HepG2 (cell line): Measurements from ENCODE around the gene SELENOI. TPM values are rescaled to one million over a fixed set of nuclear protein-coding genes. Genes with fewer than 3 reads are reported as not detected.

Experiments used
- ATAC-seq: fragments of 200-7000 bp; cut with Tn5 transposase; 3 replicates; pipeline ENCODE4 v1.9.1; 2020; ENCODE audit warnings: mild to moderate bottlenecking, moderate library complexity
- BruUV-seq: library from RNA; stranded (reverse); fragments of 400-500 nt; replicated peaks from 2 replicates; lab custom pipeline; 2021; lab: Mats Ljungman, UMichigan
- CTCF ChIA-PET: fragments of 300-600 bp; formaldehyde crosslinking; extraction: SDS; loops from one replicate; lab custom pipeline; 2021; ENCODE audit warnings: low total read pairs, inconsistent platforms, low intra/inter-chr PET ratio; lab: Yijun Ruan, JAX
- POLR2A ChIA-PET: fragments of 350-600 bp; sonication (Branson Sonifier 250); formaldehyde crosslinking; loops from one replicate; lab custom pipeline; 2020; ENCODE audit warnings: antibody characterized with exemption, inconsistent platforms; lab: Yijun Ruan, JAX
- DNase-seq: peaks from one replicate; pipeline ENCODE4 v3.0.0-alpha.2; 2015; ENCODE audit warnings: low spot score
- FAIRE-seq: peaks from 3 replicates; lab custom pipeline; 2011; peaks lifted over from hg19 to GRCh38; lab: Jason Lieb, UNC
- H2AFZ ChIP-seq: one replicate; pipeline ENCODE4 v1.6.1; 2011; ENCODE audit warnings: low read length, inconsistent platforms
- H3K27ac ChIP-seq: fragments of 300-600 bp; 3 replicates; pipeline ENCODE4 v1.8.0; 2011; ENCODE audit warnings: mixed run types, mild to moderate bottlenecking, mixed read lengths, low read length, inconsistent platforms; ENCODE audit not compliant: insufficient read depth; ENCODE audit errors: extremely low read length
- H3K27me3 ChIP-seq, 2 experiments: fragments of 200-600 bp in 1 of 2; 2 replicates in 1 of 2; 3 replicates in 1 of 2; pipeline versions ENCODE4 v1.6.0 to v1.8.0; 2011; ENCODE audit warnings: low read length in 2 of 2, mild to moderate bottlenecking in 2 of 2, moderate library complexity in 2 of 2, inconsistent platforms in 1 of 2; ENCODE audit not compliant: insufficient read depth in 2 of 2, control insufficient read depth in 1 of 2
- H3K36me3 ChIP-seq, 2 experiments: fragments of 200-600 bp in 1 of 2; replicated peaks in 1 of 2; 2 replicates in 1 of 2; 3 replicates in 1 of 2; pipeline versions ENCODE4 v1.5.1 to v1.8.0; 2011; ENCODE audit warnings: low read length in 2 of 2, inconsistent platforms in 1 of 2; ENCODE audit not compliant: insufficient read depth in 2 of 2, control insufficient read depth in 1 of 2
- H3K4me1 ChIP-seq: 2 replicates; pipeline ENCODE4 v1.5.1; 2012; ENCODE audit warnings: low read length, inconsistent platforms; ENCODE audit not compliant: insufficient read depth
- H3K4me2 ChIP-seq: 2 replicates; pipeline ENCODE4 v1.6.0; 2011; ENCODE audit warnings: low read depth, low read length, inconsistent platforms
- H3K4me3 ChIP-seq, 3 experiments: fragments of 200-600 bp in 1 of 3; sonication (generic), shearing (Covaris generic) in 1 of 3; replicated peaks in 1 of 3; 2 replicates each; pipeline ENCODE4 v1.5.1; 2011 to 2016; ENCODE audit warnings: low read length in 3 of 3, inconsistent platforms in 2 of 3, low read depth in 2 of 3, mild to moderate bottlenecking in 2 of 3, control low read depth in 1 of 3, mixed read lengths in 1 of 3; ENCODE audit not compliant: insufficient read depth in 1 of 3
- H3K79me2 ChIP-seq: one replicate; pipeline ENCODE4 v1.6.1; 2011; ENCODE audit warnings: low read length, inconsistent platforms; ENCODE audit not compliant: insufficient read depth
- H3K9ac ChIP-seq: 2 replicates; pipeline ENCODE4 v1.6.0; 2011; ENCODE audit warnings: mild to moderate bottlenecking, low read depth, low read length, inconsistent platforms; ENCODE audit not compliant: insufficient read depth
- H3K9me3 ChIP-seq: 2 replicates; pipeline ENCODE4 v1.5.1; 2012; ENCODE audit warnings: mild to moderate bottlenecking, low read length
- H4K20me1 ChIP-seq: 2 replicates; pipeline ENCODE4 v1.6.0; 2011; ENCODE audit warnings: inconsistent platforms, mild to moderate bottlenecking, low read length, moderate library complexity; ENCODE audit not compliant: insufficient read depth
- AKAP8 ChIP-seq: sonication (generic); formaldehyde crosslinking; IDR thresholded peaks from 2 replicates; pipeline ENCODE4 v1.5.1; 2020; ENCODE audit warnings: mild to moderate bottlenecking, missing genetic modification reagents
- ISX ChIP-seq: sonication (generic); formaldehyde crosslinking; conservative IDR thresholded peaks from 2 replicates; pipeline ENCODE4 v1.5.0; 2020; ENCODE audit warnings: missing genetic modification reagents
- ZNF788 ChIP-seq: sonication (generic); formaldehyde crosslinking; IDR thresholded peaks from 2 replicates; pipeline ENCODE4 v1.5.0; 2020; ENCODE audit warnings: mild to moderate bottlenecking, missing genetic modification reagents, borderline replicate concordance
- ZSCAN31 ChIP-seq: sonication (generic); formaldehyde crosslinking; IDR thresholded peaks from 2 replicates; pipeline ENCODE4 v1.5.0; 2020; ENCODE audit warnings: low read depth, mild to moderate bottlenecking, missing genetic modification reagents
- WGBS: methylation state at CpG from one replicate; pipeline ENCODE4 v1.1.6; 2017; ENCODE audit warnings: low lambda C conversion rate; 5-methylcytosine and 5-hydroxymethylcytosine counted together
- in situ Hi-C: cut with HindIII; loops from 2 replicates; pipeline ENCODE4 v1.10.0; 2017; ENCODE audit warnings: low pct_unique_long_range_greater_than_20kb; ENCODE audit not compliant: extremely low pct_ligation_motif_present
- intact Hi-C: fragments of 100-400 bp; cut with micrococcal nuclease; formaldehyde crosslinking; loops from one replicate; pipeline ENCODE4 v1.10.0; 2022; ENCODE audit not compliant: unreplicated experiment
- polyA plus RNA-seq, 8 experiments: library from polyadenylated mRNA; depleted of rRNA in 3 of 8; stranded (reverse) in 7 of 8; unstranded in 1 of 8; fragments of >200 nt; fragmentation: Illumina TruSeq in 4 of 8; extraction: Trizol in 4 of 8; gene quantifications; 2 replicates each; pipeline versions ENCODE4 v1.2.1 to v1.2.3, GENCODE V29; 2011 to 2016; ENCODE audit warnings: low read depth in 4 of 8, missing spikeins in 1 of 8, mixed read lengths in 1 of 8; ENCODE audit not compliant: insufficient read depth in 1 of 8
- total RNA-seq, 5 experiments: library from RNA; depleted of rRNA; stranded (reverse); fragments of >200 nt; fragmentation: Illumina TruSeq; extraction: Trizol; gene quantifications; 2 replicates each; pipeline ENCODE4 v1.2.3, GENCODE V29; 2016; ENCODE audit warnings: low read depth in 1 of 5
- TF ChIP-seq, protein P1 (sequence below), 2 experiments: sonication (generic) in 1 of 2; formaldehyde crosslinking in 1 of 2; IDR thresholded peaks; 2 replicates each; pipeline versions ENCODE4 v1.6.1 to v1.9.0; 2014 to 2022; ENCODE audit warnings: antibody characterized with exemption in 1 of 2, borderline replicate concordance in 1 of 2, inconsistent platforms in 1 of 2, low read depth in 1 of 2, missing genetic modification reagents in 1 of 2
- TF ChIP-seq, protein P2 (sequence below): sonication (generic); formaldehyde crosslinking; IDR thresholded peaks from 2 replicates; pipeline ENCODE4 v1.4.0; 2020; ENCODE audit warnings: missing genetic modification reagents

SELENOI gene
- total and polyA plus RNA-seq, 2 of the 13 experiments (the other 11 are each of a cell fraction or from before 2014, with no cell fraction given) = 27.7 to 60.3 TPM

DNA sequence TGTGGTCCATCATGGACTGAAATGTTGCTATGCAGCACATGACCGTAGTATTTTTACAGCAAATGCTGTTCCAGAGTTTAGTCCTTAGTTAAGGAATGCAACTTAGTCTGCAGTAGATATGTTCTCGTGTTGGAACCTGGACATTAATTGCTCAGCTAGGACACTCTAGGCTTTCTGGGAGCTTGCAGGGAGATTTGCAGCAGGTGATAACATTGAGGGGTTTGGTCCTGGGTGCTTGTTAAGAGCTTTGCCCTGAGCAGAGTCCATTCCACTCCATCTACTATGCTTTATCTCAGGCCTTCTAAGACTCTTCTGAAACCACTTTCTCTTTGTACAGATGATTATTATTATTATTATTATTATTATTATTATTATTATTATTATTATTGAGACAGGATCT lies 82.9 kb downstream of the SELENOI start:
- Histone ChIP-seq H3K9ac (no peak overlapping the region), H3K36me3 (no peaks in the 10 kb centered on the region), H2AFZ (no peak overlapping the region), H3K27me3 (peaks cover 0 to 3% of the 10 kb centered on the region in 2 experiments; a peak in 2 of 5 replicates), H3K79me2 (no peaks in the 10 kb centered on the region), H3K27ac (no peak overlapping the region), H4K20me1 (no peaks in the 10 kb centered on the region), H3K4me2 (no peak overlapping the region), H3K4me3 (no peak overlapping the region), H3K4me1 (no peaks in the 10 kb centered on the region), H3K9me3 (no peaks in the 10 kb centered on the region)
- in situ Hi-C loops (no loop called here), intact Hi-C loops (no loop called here)
- no peak for DNase-seq
- POLR2A ChIA-PET = no interaction called here
- ATAC-seq = no peak
- FAIRE-seq = no peak
- WGBS = 40% methylated on average over 2 of the region's 2 CpGs
- TF ChIP-seq ZNF788 (CRISPR knock-in tag) = no peak
- TF ChIP-seq ISX (CRISPR knock-in tag) = no peak
- TF ChIP-seq, protein P1, sequence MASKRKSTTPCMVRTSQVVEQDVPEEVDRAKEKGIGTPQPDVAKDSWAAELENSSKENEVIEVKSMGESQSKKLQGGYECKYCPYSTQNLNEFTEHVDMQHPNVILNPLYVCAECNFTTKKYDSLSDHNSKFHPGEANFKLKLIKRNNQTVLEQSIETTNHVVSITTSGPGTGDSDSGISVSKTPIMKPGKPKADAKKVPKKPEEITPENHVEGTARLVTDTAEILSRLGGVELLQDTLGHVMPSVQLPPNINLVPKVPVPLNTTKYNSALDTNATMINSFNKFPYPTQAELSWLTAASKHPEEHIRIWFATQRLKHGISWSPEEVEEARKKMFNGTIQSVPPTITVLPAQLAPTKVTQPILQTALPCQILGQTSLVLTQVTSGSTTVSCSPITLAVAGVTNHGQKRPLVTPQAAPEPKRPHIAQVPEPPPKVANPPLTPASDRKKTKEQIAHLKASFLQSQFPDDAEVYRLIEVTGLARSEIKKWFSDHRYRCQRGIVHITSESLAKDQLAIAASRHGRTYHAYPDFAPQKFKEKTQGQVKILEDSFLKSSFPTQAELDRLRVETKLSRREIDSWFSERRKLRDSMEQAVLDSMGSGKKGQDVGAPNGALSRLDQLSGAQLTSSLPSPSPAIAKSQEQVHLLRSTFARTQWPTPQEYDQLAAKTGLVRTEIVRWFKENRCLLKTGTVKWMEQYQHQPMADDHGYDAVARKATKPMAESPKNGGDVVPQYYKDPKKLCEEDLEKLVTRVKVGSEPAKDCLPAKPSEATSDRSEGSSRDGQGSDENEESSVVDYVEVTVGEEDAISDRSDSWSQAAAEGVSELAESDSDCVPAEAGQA (IDR thresholded peaks at IDR 0.05; ENCODE audit: low read depth) = no peak
- TF ChIP-seq, protein P1 (CRISPR knock-in tag; IDR thresholded peaks at IDR 0.05; ENCODE audit: borderline replicate concordance) = no peak
- TF ChIP-seq AKAP8 (CRISPR knock-in tag) = no peak
- no peak for TF ChIP-seq ZSCAN31
- TF ChIP-seq, protein P2, sequence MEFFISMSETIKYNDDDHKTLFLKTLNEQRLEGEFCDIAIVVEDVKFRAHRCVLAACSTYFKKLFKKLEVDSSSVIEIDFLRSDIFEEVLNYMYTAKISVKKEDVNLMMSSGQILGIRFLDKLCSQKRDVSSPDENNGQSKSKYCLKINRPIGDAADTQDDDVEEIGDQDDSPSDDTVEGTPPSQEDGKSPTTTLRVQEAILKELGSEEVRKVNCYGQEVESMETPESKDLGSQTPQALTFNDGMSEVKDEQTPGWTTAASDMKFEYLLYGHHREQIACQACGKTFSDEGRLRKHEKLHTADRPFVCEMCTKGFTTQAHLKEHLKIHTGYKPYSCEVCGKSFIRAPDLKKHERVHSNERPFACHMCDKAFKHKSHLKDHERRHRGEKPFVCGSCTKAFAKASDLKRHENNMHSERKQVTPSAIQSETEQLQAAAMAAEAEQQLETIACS = no peak
- BruUV-seq = no TSS peak
- CTCF ChIA-PET = no interaction called here
